Renal cortex interstitium (tissue), 15 donors: ENCODE data around the gene SMARCAD1. TPM values are rescaled to one million over a fixed set of nuclear protein-coding genes. Genes with fewer than 3 reads are reported as not detected.

Experiments
- DNase-seq, 11 donors: peaks; one replicate each; pipeline ENCODE4 v3.0.0-alpha.2; 2013; ENCODE audit warnings: low read depth in 9 of 11, low spot score in 4 of 11; ENCODE audit errors: extremely low read depth in 1 of 11
- long read RNA-seq, 16 experiments: transcript quantifications; one replicate each; lab custom pipeline, GENCODE V29; 2026
- polyA plus RNA-seq, 3 donors: library from polyadenylated mRNA; unstranded; fragments of 120-200 nt; gene quantifications; one replicate each; pipeline ENCODE4 v1.2.1, GENCODE V29; 2013; ENCODE audit not compliant: insufficient read length in 3 of 3

The SMARCAD1 gene
- 10 to 100 TPM; 54.7 to 68.3 (median 62.6) TPM for polyA plus RNA-seq
- long read RNA-seq, donor 1, full-length matches to known transcripts: 2 of 2 reads
- long read RNA-seq, donor 1, partial matches to known transcripts: 0 of 2 reads
- long read RNA-seq, donor 1, other reads (novel, unspliced or antisense): 0 of 2 reads
- long read RNA-seq, donor 2: 0 reads
- long read RNA-seq, donor 3, full-length matches to known transcripts: 3 of 3 reads
- long read RNA-seq, donor 3, partial matches to known transcripts: 0 of 3 reads
- long read RNA-seq, donor 3, other reads (novel, unspliced or antisense): 0 of 3 reads
- long read RNA-seq, donor 4, full-length matches to known transcripts: 2 of 2 reads
- long read RNA-seq, donor 4, partial matches to known transcripts: 0 of 2 reads
- long read RNA-seq, donor 4, other reads (novel, unspliced or antisense): 0 of 2 reads
- long read RNA-seq, donor 5: 0 reads
- long read RNA-seq, donor 6, full-length matches to known transcripts: 1 of 1 reads
- long read RNA-seq, donor 6, partial matches to known transcripts: 0 of 1 reads
- long read RNA-seq, donor 6, other reads (novel, unspliced or antisense): 0 of 1 reads
- long read RNA-seq, donor 7, full-length matches to known transcripts: 4 of 10 reads
- long read RNA-seq, donor 7, partial matches to known transcripts: 6 of 10 reads
- long read RNA-seq, donor 7, other reads (novel, unspliced or antisense): 0 of 10 reads
- long read RNA-seq, donor 8: 0 reads
- long read RNA-seq, donor 9, full-length matches to known transcripts: 1 of 1 reads
- long read RNA-seq, donor 9, partial matches to known transcripts: 0 of 1 reads
- long read RNA-seq, donor 9, other reads (novel, unspliced or antisense): 0 of 1 reads
- long read RNA-seq, donor 10, full-length matches to known transcripts: 2 of 2 reads
- long read RNA-seq, donor 10, partial matches to known transcripts: 0 of 2 reads
- long read RNA-seq, donor 10, other reads (novel, unspliced or antisense): 0 of 2 reads
- long read RNA-seq, donor 11, full-length matches to known transcripts: 1 of 1 reads
- long read RNA-seq, donor 11, partial matches to known transcripts: 0 of 1 reads
- long read RNA-seq, donor 11, other reads (novel, unspliced or antisense): 0 of 1 reads
- long read RNA-seq, donor 12, full-length matches to known transcripts: 1 of 1 reads
- long read RNA-seq, donor 12, partial matches to known transcripts: 0 of 1 reads
- long read RNA-seq, donor 12, other reads (novel, unspliced or antisense): 0 of 1 reads
- long read RNA-seq, donor 13: 0 reads
- long read RNA-seq, donor 14, full-length matches to known transcripts: 2 of 7 reads
- long read RNA-seq, donor 14, partial matches to known transcripts: 0 of 7 reads
- long read RNA-seq, donor 14, other reads (novel, unspliced or antisense): 5 of 7 reads
- long read RNA-seq, donor 15, partial matches to known transcripts: 12 of 12 reads
- long read RNA-seq, donor 15, other reads (novel, unspliced or antisense): 0 of 12 reads
- long read RNA-seq, donor 16, full-length matches to known transcripts: 6 of 6 reads
- long read RNA-seq, donor 16, partial matches to known transcripts: 0 of 6 reads
- long read RNA-seq, donor 16, other reads (novel, unspliced or antisense): 0 of 6 reads

DNA sequence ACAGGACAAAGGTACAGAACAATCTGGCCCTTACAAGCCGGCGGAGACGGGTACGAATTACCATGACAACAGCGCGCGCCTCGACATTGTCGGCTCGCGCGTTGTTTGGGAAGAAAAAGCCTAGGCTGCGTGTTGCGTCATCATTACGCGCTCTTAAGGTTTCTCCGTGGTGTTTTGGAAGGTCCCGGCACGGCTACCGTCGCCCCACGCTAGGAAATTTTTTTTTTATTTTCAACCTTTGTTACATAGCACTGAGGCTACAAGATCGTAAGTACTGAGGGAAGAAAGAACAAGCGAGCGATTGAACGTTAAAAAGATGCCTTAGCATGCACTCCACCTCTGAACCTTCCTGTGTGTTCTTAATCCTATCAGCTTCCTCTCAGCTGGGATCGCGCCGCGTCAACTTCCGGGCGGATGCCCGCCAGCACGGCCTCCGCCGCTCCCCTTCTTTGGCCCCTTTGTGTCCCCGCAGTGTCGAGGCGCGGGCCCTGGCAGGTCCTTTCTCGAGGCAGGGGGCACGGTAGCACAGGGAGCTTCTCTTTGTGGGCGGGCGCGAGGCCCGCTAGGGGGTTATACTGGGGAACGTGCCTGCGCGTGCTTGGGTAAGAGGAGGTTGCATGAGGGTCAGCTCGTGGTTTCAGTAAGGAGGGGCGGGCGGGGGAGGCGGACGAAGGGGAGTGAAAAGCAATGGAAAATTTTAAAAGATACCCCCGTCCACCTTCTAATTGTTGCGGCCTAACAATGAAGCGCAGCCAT lies at the start of gene SMARCAD1:
TSS of gene SMARCAD1 (plus strand) at position 397 of the 756 bp plus-strand sequence. CDS start 530 bp downstream, outside the sequence.
- DNase-seq: peak; percentile 96 to 98 (median 97)

DNA sequence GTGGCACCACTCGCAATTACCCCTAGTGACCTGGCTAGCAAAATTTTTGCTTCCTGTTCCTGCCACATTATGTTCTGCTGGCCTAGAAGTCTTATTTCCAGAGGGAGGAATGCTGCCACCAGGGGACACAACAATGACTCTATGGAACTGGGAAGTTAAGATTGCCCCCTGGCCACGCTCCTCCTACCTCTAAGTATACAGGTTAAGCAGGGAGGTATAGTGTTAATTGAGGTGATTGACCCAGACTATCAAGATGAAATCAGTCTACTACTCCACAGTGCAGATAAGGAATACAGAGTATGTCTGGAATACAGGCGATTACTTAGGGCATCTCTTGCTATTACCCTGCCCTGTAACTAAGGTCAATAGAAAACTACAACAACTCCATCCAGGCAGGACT lies 48.8 kb upstream of the SMARCAD1 start:
- no peak for DNase-seq

- no peak for DNase-seq
These were observed 47.9 kb upstream of the SMARCAD1 start for GRCh38 chr4:94159790-94160189.

DNA sequence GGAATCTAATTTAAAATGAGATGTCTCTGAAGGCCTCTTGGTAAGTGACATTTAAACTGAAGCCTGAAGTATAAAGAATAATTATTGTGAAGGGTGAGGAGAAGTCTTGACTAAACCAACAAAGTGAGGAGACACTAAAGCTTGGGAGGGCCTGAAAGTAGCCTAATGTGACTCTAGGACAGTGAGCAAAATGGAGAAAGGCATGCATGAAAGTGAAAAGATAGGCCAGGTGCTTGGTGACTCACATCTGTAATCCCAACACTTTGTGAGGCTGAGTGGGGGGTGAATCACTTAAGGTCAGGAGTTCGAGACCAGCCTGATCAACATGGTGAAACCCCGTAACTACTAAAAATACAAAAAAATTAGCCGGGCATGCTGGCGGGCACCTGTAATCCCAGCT lies 46.9 kb upstream of the SMARCAD1 start:
- DNase-seq: no peak

DNA sequence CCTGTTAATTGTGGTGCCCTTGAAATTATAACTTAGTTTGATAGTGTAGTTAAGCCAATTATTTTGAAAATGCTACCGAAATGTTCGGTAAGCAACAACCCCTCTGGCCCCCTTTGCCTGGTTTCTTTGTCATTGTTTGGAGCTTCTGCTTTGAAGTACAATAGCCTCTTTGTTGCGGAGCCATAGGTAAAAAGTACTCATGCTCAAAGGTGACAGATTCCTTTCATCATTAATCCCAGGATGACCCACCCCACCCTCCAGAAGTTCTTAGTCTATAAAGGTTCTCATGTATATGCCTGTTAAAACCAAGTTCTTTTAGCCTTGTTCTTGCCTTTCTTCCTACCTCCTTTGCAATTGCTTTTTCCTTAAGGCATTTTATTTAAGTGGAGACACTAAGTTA lies 42.4 kb upstream of the SMARCAD1 start:
- no peak for DNase-seq

- no peak for DNase-seq
These were observed 39.3 kb upstream of the SMARCAD1 start for GRCh38 chr4:94168321-94168720.

GRCh38 chr4:94169803-94170372 lies 37.8 kb upstream of the SMARCAD1 start:
- DNase-seq: no peak

GRCh38 chr4:94171616-94172015 lies 36.0 kb upstream of the SMARCAD1 start:
- no peak for DNase-seq

GRCh38 chr4:94175553-94176261 lies 32.0 kb upstream of the SMARCAD1 start:
- no peak for DNase-seq

- no peak for DNase-seq
These were observed 29.8 kb upstream of the SMARCAD1 start for GRCh38 chr4:94177822-94178221.

GRCh38 chr4:94181815-94182214 lies 25.9 kb upstream of the SMARCAD1 start:
- no peak for DNase-seq

- no peak for DNase-seq
These were observed 4.9 kb upstream of the SMARCAD1 start for GRCh38 chr4:94202769-94203168.

DNA sequence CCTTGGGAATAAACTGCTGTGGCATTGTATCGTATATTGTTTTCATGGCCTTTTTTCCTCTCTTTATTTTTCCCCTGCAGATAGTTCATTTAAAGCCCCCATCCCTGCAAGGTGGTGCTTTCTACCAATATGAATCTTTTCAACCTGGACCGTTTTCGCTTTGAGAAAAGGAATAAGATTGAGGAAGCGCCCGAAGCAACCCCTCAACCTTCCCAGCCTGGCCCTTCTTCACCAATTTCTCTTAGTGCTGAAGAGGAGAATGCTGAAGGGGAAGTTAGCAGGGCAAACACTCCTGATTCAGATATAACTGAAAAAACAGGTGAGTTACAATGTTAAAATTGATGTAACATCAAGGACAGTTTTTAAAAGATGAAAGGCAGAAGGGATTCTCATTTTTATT lies 601 bp downstream of the SMARCAD1 start:
- peak in 2 of 11 donors; percentile 2 to 8 for DNase-seq

- DNase-seq: no peak
These were observed 1.3 kb downstream of the SMARCAD1 start for GRCh38 chr4:94208918-94209317.

DNA sequence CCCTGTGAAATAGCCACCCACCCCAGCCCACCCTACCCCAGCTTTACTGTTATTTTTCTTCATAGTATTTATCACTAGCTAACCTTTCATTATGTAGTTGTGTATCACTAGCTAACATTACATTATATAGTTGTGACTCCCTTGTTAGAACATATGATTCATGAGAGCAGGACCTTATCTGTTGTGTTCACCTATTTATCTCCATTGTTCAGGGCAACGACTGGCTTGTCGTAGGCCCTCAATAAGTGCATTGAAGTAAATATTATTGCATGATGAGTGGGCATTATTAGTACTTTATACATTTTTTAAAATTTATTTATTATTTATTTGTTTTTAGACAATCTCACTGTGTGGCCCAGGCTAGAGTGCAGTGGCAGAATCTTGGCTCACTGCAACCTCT lies 4.2 kb downstream of the SMARCAD1 start:
- no peak for DNase-seq

- DNase-seq: no peak
These were observed 7.1 kb downstream of the SMARCAD1 start for GRCh38 chr4:94214703-94215319.

GRCh38 chr4:94216394-94216793 lies 8.7 kb downstream of the SMARCAD1 start:
- DNase-seq: no peak
